ENCODE measurements around the gene GYPC. TPM values are rescaled to one million over a fixed set of nuclear protein-coding genes. Genes with fewer than 3 reads are reported as not detected.

Gene GYPC
- total RNA-seq: 100 to 1,000 TPM; 170 to 220 (median 171) TPM

- peak; percentile 62 for DNase-seq (ENCODE audit: low spot score)
- ATAC-seq (ENCODE audit: low FRiP score): peak; percentile 16
- no peak for TF ChIP-seq CTCF (IDR thresholded peaks at IDR 0.05)
Observed at GRCh38 chr2:126655500-126656430, at the start of gene GYPC. TSS of gene GYPC (plus strand) at chr2:126656158. CDS start at chr2:126656264, 106 bp downstream.

GRCh38 chr2:126614524-126615227, 41.3 kb upstream of the GYPC start:
- TF ChIP-seq CTCF (IDR thresholded peaks at IDR 0.05): no peak
- ATAC-seq (ENCODE audit: low FRiP score) (peak; percentile 54), DNase-seq (ENCODE audit: low spot score) (no peak)

GRCh38 chr2:126616606-126617069, 39.3 kb upstream of the GYPC start:
- no peak for ATAC-seq (ENCODE audit: low FRiP score)
- no peak for DNase-seq (ENCODE audit: low spot score)
- no peak for TF ChIP-seq CTCF (IDR thresholded peaks at IDR 0.05)

GRCh38 chr2:126620302-126620701, 35.7 kb upstream of the GYPC start:
- no peak for TF ChIP-seq CTCF (IDR thresholded peaks at IDR 0.05)
- ATAC-seq (ENCODE audit: low FRiP score): no peak
- no peak for DNase-seq (ENCODE audit: low spot score)

GRCh38 chr2:126623000-126623399, 33.0 kb upstream of the GYPC start:
- DNase-seq (ENCODE audit: low spot score) (no peak), ATAC-seq (ENCODE audit: low FRiP score) (no peak)
- TF ChIP-seq CTCF (IDR thresholded peaks at IDR 0.05): no peak

GRCh38 chr2:126627643-126628042, 28.3 kb upstream of the GYPC start:
- no peak for TF ChIP-seq CTCF (IDR thresholded peaks at IDR 0.05)
- peak; percentile 96 for ATAC-seq (ENCODE audit: low FRiP score)
- DNase-seq (ENCODE audit: low spot score): no peak
